Liver (tissue), 9 donors: ENCODE data around the gene UGT1A6. TPM values are rescaled to one million over a fixed set of nuclear protein-coding genes. Genes with fewer than 3 reads are reported as not detected.
"Not testable (repeated sequence)": the region's sequence is repeated elsewhere in the genome, so short reads cannot be mapped to it uniquely, and the experiment has no call there.

Experiments
- DNase-seq: peaks from one replicate; pipeline ENCODE4 v3.0.0-alpha.2; 2017; ENCODE audit warnings: low spot score
- H3K27ac ChIP-seq, 2 donors: one replicate each; pipeline ENCODE4 v1.7.0; 2013; ENCODE audit warnings: inconsistent platforms in 2 of 2, low read length in 2 of 2, control low read depth in 1 of 2, low read depth in 1 of 2, mild to moderate bottlenecking in 1 of 2
- H3K27me3 ChIP-seq, 4 donors: one replicate each; pipeline versions ENCODE4 v1.6.1 to v1.7.0; 2013; ENCODE audit warnings: low read length in 3 of 4, inconsistent platforms in 1 of 4, mild to moderate bottlenecking in 1 of 4, moderate library complexity in 1 of 4; ENCODE audit not compliant: control insufficient read depth in 4 of 4, insufficient read depth in 4 of 4
- H3K36me3 ChIP-seq, 4 donors: one replicate each; pipeline versions ENCODE4 v1.6.1 to v1.7.0; 2013; ENCODE audit warnings: low read length in 3 of 4, mild to moderate bottlenecking in 3 of 4, low read depth in 1 of 4, moderate library complexity in 1 of 4; ENCODE audit not compliant: control insufficient read depth in 4 of 4, insufficient read depth in 3 of 4
- H3K4me1 ChIP-seq, 4 donors: one replicate each; pipeline versions ENCODE4 v1.6.1 to v1.7.0; 2013; ENCODE audit warnings: low read length in 3 of 4, mild to moderate bottlenecking in 3 of 4, moderate library complexity in 1 of 4; ENCODE audit not compliant: control insufficient read depth in 4 of 4, insufficient read depth in 4 of 4
- H3K4me3 ChIP-seq, 3 donors: one replicate each; pipeline versions ENCODE4 v1.6.1 to v1.7.0; 2013; ENCODE audit warnings: low read length in 3 of 3, control low read depth in 1 of 3, low read depth in 1 of 3, mild to moderate bottlenecking in 1 of 3
- H3K9ac ChIP-seq, 2 donors: one replicate each; pipeline ENCODE4 v1.7.0; 2013; ENCODE audit warnings: low read length in 2 of 2, mild to moderate bottlenecking in 2 of 2, moderate library complexity in 2 of 2, control low read depth in 1 of 2, low read depth in 1 of 2
- H3K9me3 ChIP-seq, 4 donors: one replicate each; pipeline versions ENCODE4 v1.6.1 to v1.7.0; 2013; ENCODE audit warnings: low read length in 3 of 4; ENCODE audit not compliant: control insufficient read depth in 4 of 4
- EGR1 ChIP-seq, 2 donors: IDR thresholded peaks; 2 replicates each; pipeline ENCODE4 v1.6.1; 2016 to 2018; ENCODE audit warnings: antibody characterized with exemption in 2 of 2, low read depth in 2 of 2
- HNF4A ChIP-seq, 2 donors: conservative IDR thresholded peaks; 2 replicates each; pipeline ENCODE4 v1.6.1; 2016; ENCODE audit warnings: antibody characterized with exemption in 2 of 2, mild to moderate bottlenecking in 2 of 2
- HNF4G ChIP-seq: IDR thresholded peaks from 2 replicates; pipeline ENCODE4 v1.6.1; 2016; ENCODE audit warnings: antibody characterized with exemption
- JUND ChIP-seq, 2 donors: IDR thresholded peaks; 2 replicates each; pipeline ENCODE4 v1.6.1; 2016; ENCODE audit warnings: antibody characterized with exemption in 2 of 2
- MAX ChIP-seq: IDR thresholded peaks from 2 replicates; pipeline ENCODE4 v1.6.1; 2016; ENCODE audit warnings: antibody characterized with exemption
- NR2F2 ChIP-seq: IDR thresholded peaks from 2 replicates; pipeline ENCODE4 v1.6.1; 2016; ENCODE audit warnings: antibody characterized with exemption
- RAD21 ChIP-seq, 2 donors: IDR thresholded peaks; 2 replicates each; pipeline ENCODE4 v1.6.1; 2016; ENCODE audit warnings: antibody characterized with exemption in 2 of 2, mild to moderate bottlenecking in 2 of 2
- RXRA ChIP-seq, 2 donors: IDR thresholded peaks; 2 replicates each; pipeline ENCODE4 v1.6.1; 2017 to 2018; ENCODE audit warnings: antibody characterized with exemption in 2 of 2, mild to moderate bottlenecking in 1 of 2
- YY1 ChIP-seq: IDR thresholded peaks from 2 replicates; pipeline ENCODE4 v1.6.1; 2016; ENCODE audit warnings: antibody characterized with exemption, mild to moderate bottlenecking
- ZBTB33 ChIP-seq: IDR thresholded peaks from 2 replicates; pipeline ENCODE4 v1.6.1; 2016; ENCODE audit warnings: antibody characterized with exemption
- WGBS: extraction: QIAGEN DNeasy Blood & Tissue Kit; methylation state at CpG from one replicate; pipeline ENCODE4 v1.1.7; 2013; 5-methylcytosine and 5-hydroxymethylcytosine counted together
- polyA plus RNA-seq, 2 donors: library from polyadenylated mRNA; stranded (reverse) in 1 of 2; unstranded in 1 of 2; fragments of 200-250 nt in 1 of 2; fragments of >200 nt in 1 of 2; fragmentation: Nextera tagmentation in 1 of 2; extraction: Ambion mirVana in 1 of 2; gene quantifications; one replicate each; pipeline versions ENCODE4 v1.2.1 to v1.2.3, GENCODE V29; 2013 to 2015
- total RNA-seq, 2 donors: library from RNA; depleted of rRNA; stranded (reverse); fragments of >200 nt; gene quantifications; one replicate each; pipeline ENCODE4 v1.2.3, GENCODE V29; 2014
- donor health status: healthy.
- donor health status: healthy.
- donor health status: healthy.
- donor health status: healthy.
- donor health status: healthy.

UGT1A6 gene
- total and polyA plus RNA-seq, 4 donors = 33.4 to 103 (median 46.5) TPM; not detected in 1

- TF ChIP-seq RAD21 (IDR thresholded peaks at IDR 0.05) = peak; percentile 4 to 10
- peak; percentile 33 for TF ChIP-seq MAX
Measured at GRCh38 chr2:233746475-233747282, 54.0 kb downstream of the UGT1A6 start (continued).

GRCh38 chr2:233747283-233747544, 54.5 kb downstream of the UGT1A6 start:
- H3K9ac ChIP-seq = no peak overlapping the region
- no peak overlapping the region for H3K27ac ChIP-seq
- H3K9me3 ChIP-seq = no peaks in the 10 kb centered on the region
- TF ChIP-seq NR2F2 (no peak), JUND (IDR thresholded peaks at IDR 0.05) (no peak), ZBTB33 (no peak), RXRA (IDR thresholded peaks at IDR 0.05) (no peak), EGR1 (IDR thresholded peaks at IDR 0.05; ENCODE audit: low read depth in 2 of 2) (no peak), YY1 (no peak), HNF4A (conservative IDR thresholded peaks at IDR 0.05) (no peak)
- peaks cover 0 to 3% (median 0%) of the 10 kb centered on the region in 4 donors for H3K36me3 ChIP-seq
- H3K27me3 ChIP-seq = no peaks in the 10 kb centered on the region
- H3K4me1 ChIP-seq = peaks cover 12 to 65% (median 44%) of the 10 kb centered on the region in 4 donors
- DNase-seq = no peak
- H3K4me3 ChIP-seq = peak overlapping the region in 1 of 3 donors; percentile 23
- 86% methylated on average over 6 of the region's 6 CpGs for WGBS

GRCh38 chr2:233750689-233751088, 58.0 kb downstream of the UGT1A6 start:
- 70% methylated on average over 2 of the region's 2 CpGs for WGBS
- not testable (repeated sequence) for H3K9ac ChIP-seq, H3K27ac ChIP-seq, H3K36me3 ChIP-seq, H3K9me3 ChIP-seq, H3K4me3 ChIP-seq, DNase-seq, H3K27me3 ChIP-seq
- H3K4me1 ChIP-seq = peaks cover 8 to 56% (median 33%) of the 10 kb centered on the region in 4 donors

GRCh38 chr2:233751212-233752009, 58.7 kb downstream of the UGT1A6 start:
- H3K9me3 ChIP-seq, DNase-seq, H3K4me3 ChIP-seq, H3K27me3 ChIP-seq, H3K36me3 ChIP-seq, H3K9ac ChIP-seq, H3K27ac ChIP-seq: not testable (repeated sequence)
- TF ChIP-seq HNF4G (peak; percentile 27), RXRA (IDR thresholded peaks at IDR 0.05) (peak in 1 of 2 donors; percentile 53), HNF4A (conservative IDR thresholded peaks at IDR 0.05) (peak; percentile 74 to 77)
- H3K4me1 ChIP-seq = peaks cover 8 to 52% (median 30%) of the 10 kb centered on the region in 4 donors
- 55% methylated on average over 2 of the region's 2 CpGs for WGBS
